ENCODE results near the gene HNRNPF.
"Not testable (repeated sequence)": the region's sequence is repeated elsewhere in the genome, so short reads cannot be mapped to it uniquely, and the experiment has no call there.

The HNRNPF gene

GRCh38 chr10:43430926-43431663, 22.1 kb upstream of the HNRNPF start (continued):
- TF ChIP-seq PATZ1 (CRISPR knock-in tag; IDR thresholded peaks at IDR 0.05; ENCODE audit: borderline replicate concordance) = no peak
- TF ChIP-seq ISL1 (CRISPR knock-in tag; IDR thresholded peaks at IDR 0.05) = no peak
- no peak for TF ChIP-seq SNAI2 (CRISPR knock-in tag; IDR thresholded peaks at IDR 0.05)
- no peak for TF ChIP-seq CREB5 (CRISPR knock-in tag; IDR thresholded peaks at IDR 0.05; ENCODE audit: low read depth)
- no peak for TF ChIP-seq ARNTL (CRISPR knock-in tag; IDR thresholded peaks at IDR 0.05; ENCODE audit: borderline replicate concordance, low read depth)

GRCh38 chr10:43427166-43427825, 18.3 kb upstream of the HNRNPF start:
- TF ChIP-seq ZNF70 (CRISPR knock-in tag; IDR thresholded peaks at IDR 0.05) (no peak), RARB (CRISPR knock-in tag; IDR thresholded peaks at IDR 0.05) (no peak), ISL1 (CRISPR knock-in tag; IDR thresholded peaks at IDR 0.05) (no peak), SNAI2 (CRISPR knock-in tag; IDR thresholded peaks at IDR 0.05) (no peak), CREB5 (CRISPR knock-in tag; IDR thresholded peaks at IDR 0.05; ENCODE audit: low read depth) (no peak), TOX (CRISPR knock-in tag; IDR thresholded peaks at IDR 0.05; ENCODE audit: borderline replicate concordance) (no peak), ZFP3 (CRISPR knock-in tag; IDR thresholded peaks at IDR 0.05) (no peak), GLIS3 (CRISPR knock-in tag; IDR thresholded peaks at IDR 0.05) (no peak), TSHZ2 (CRISPR knock-in tag; IDR thresholded peaks at IDR 0.05) (no peak), ZNF565 (CRISPR knock-in tag; conservative IDR thresholded peaks at IDR 0.05; ENCODE audit: low read depth) (no peak), PPARA (CRISPR knock-in tag; IDR thresholded peaks at IDR 0.05; ENCODE audit: borderline replicate concordance) (no peak), OSR1 (CRISPR knock-in tag; IDR thresholded peaks at IDR 0.05) (no peak), POU6F1 (CRISPR knock-in tag; IDR thresholded peaks at IDR 0.05; ENCODE audit: borderline replicate concordance, low read depth) (no peak)
- no peak for ATAC-seq

GRCh38 chr10:43426476-43426875, 17.5 kb upstream of the HNRNPF start:
- ATAC-seq = not testable (repeated sequence)

GRCh38 chr10:43424416-43424815, 15.4 kb upstream of the HNRNPF start:
- no peak for ATAC-seq
- TF ChIP-seq ZNF70 (CRISPR knock-in tag; IDR thresholded peaks at IDR 0.05) = no peak
- no peak for TF ChIP-seq BACH2 (CRISPR knock-in tag; IDR thresholded peaks at IDR 0.05; ENCODE audit: borderline replicate concordance)
- no peak for TF ChIP-seq RARB (CRISPR knock-in tag; IDR thresholded peaks at IDR 0.05)

GRCh38 chr10:43421944-43422343, 13.0 kb upstream of the HNRNPF start:
- ATAC-seq = not testable (repeated sequence)
